Keratinocyte (primary cell): ENCODE data around the gene CCSER1. TPM values are rescaled to one million over a fixed set of nuclear protein-coding genes. Genes with fewer than 3 reads are reported as not detected.

Source experiments
- DNase-seq: peaks from one replicate; pipeline ENCODE4 v3.0.0-alpha.2; 2011; ENCODE audit warnings: low read depth, missing footprints, low spot score
- FAIRE-seq: peaks from 2 replicates; lab custom pipeline; 2011; peaks lifted over from hg19 to GRCh38; lab: Jason Lieb, UNC
- H2AFZ ChIP-seq: 2 replicates; pipeline ENCODE4 v1.6.0; 2012; ENCODE audit warnings: low read length, control low read depth, inconsistent platforms; ENCODE audit not compliant: control insufficient read depth
- H3K27ac ChIP-seq: 2 replicates; pipeline ENCODE4 v1.5.1; 2011; ENCODE audit warnings: low read length; ENCODE audit not compliant: control insufficient read depth, insufficient read depth
- H3K27me3 ChIP-seq: 3 replicates; pipeline ENCODE4 v1.6.0; 2011; ENCODE audit warnings: low read length; ENCODE audit not compliant: control insufficient read depth, insufficient read depth; ENCODE audit errors: extremely low read depth
- H3K36me3 ChIP-seq, 2 experiments: 2 replicates in 1 of 2; 3 replicates in 1 of 2; pipeline ENCODE4 v1.5.1; 2011; ENCODE audit warnings: low read length in 2 of 2, mild to moderate bottlenecking in 1 of 2; ENCODE audit not compliant: control insufficient read depth in 2 of 2, insufficient read depth in 2 of 2; ENCODE audit errors: extremely low read depth in 1 of 2
- H3K4me1 ChIP-seq: 3 replicates; pipeline ENCODE4 v1.5.1; 2011; ENCODE audit warnings: low read length; ENCODE audit not compliant: control insufficient read depth, insufficient read depth; ENCODE audit errors: extremely low read depth
- H3K4me2 ChIP-seq: 3 replicates; pipeline ENCODE4 v1.6.0; 2011; ENCODE audit warnings: low read depth, low read length; ENCODE audit not compliant: control insufficient read depth, insufficient read depth; ENCODE audit errors: extremely low read depth
- H3K4me3 ChIP-seq, 3 experiments: fragments of 200-600 bp in 1 of 3; sonication (generic) in 1 of 3; 2 replicates in 2 of 3; 3 replicates in 1 of 3; pipeline ENCODE4 v1.5.1; 2011 to 2016; ENCODE audit warnings: low read length in 3 of 3, mild to moderate bottlenecking in 3 of 3, control low read depth in 2 of 3, inconsistent platforms in 1 of 3, low read depth in 1 of 3, mixed read lengths in 1 of 3, mixed run types in 1 of 3, moderate library complexity in 1 of 3; ENCODE audit not compliant: control insufficient read depth in 2 of 3, insufficient read depth in 2 of 3; ENCODE audit errors: extremely low read depth in 1 of 3
- H3K79me2 ChIP-seq: 2 replicates; pipeline ENCODE4 v1.6.0; 2012; ENCODE audit warnings: low read length; ENCODE audit not compliant: control insufficient read depth, insufficient read depth
- H3K9ac ChIP-seq: 3 replicates; pipeline ENCODE4 v1.6.0; 2011; ENCODE audit warnings: low read length; ENCODE audit not compliant: control insufficient read depth, insufficient read depth; ENCODE audit errors: extremely low read depth
- H3K9me1 ChIP-seq: 3 replicates; pipeline ENCODE4 v1.6.0; 2011; ENCODE audit warnings: low read length; ENCODE audit not compliant: control insufficient read depth, insufficient read depth; ENCODE audit errors: extremely low read depth
- H3K9me3 ChIP-seq: 2 replicates; pipeline ENCODE4 v1.5.1; 2012; ENCODE audit warnings: low read depth, low read length; ENCODE audit not compliant: control insufficient read depth
- H4K20me1 ChIP-seq: 3 replicates; pipeline ENCODE4 v1.6.0; 2011; ENCODE audit warnings: low read length; ENCODE audit not compliant: control insufficient read depth, insufficient read depth; ENCODE audit errors: extremely low read depth
- CTCF ChIP-seq, 3 experiments: IDR thresholded peaks in 1 of 3; conservative IDR thresholded peaks in 1 of 3; optimal IDR thresholded peaks in 1 of 3; 2 replicates in 2 of 3; 3 replicates in 1 of 3; pipeline versions ENCODE3 to v1.5.1; 2011; ENCODE audit warnings: low read length in 3 of 3, mild to moderate bottlenecking in 3 of 3, moderate library complexity in 2 of 3, control low read depth in 1 of 3, inconsistent platforms in 1 of 3; ENCODE audit not compliant: insufficient read depth in 2 of 3; ENCODE audit errors: extremely low read depth in 1 of 3
- EZH2 ChIP-seq: IDR thresholded peaks from one replicate; pipeline ENCODE4 v1.6.1; 2012; ENCODE audit warnings: inconsistent platforms, mild to moderate bottlenecking, low read length, moderate library complexity
- dilution Hi-C: fragments of 300-500 bp; cut with MboI; formaldehyde crosslinking; loops from one replicate; pipeline ENCODE4 v1.7.0; 2020; ENCODE audit warnings: low sequenced_read_pairs; ENCODE audit not compliant: extremely low pct_ligation_motif_present
- polyA plus RNA-seq, 5 experiments: library from polyadenylated mRNA; depleted of rRNA in 3 of 5; stranded (reverse) in 3 of 5; stranded (forward) in 1 of 5; unstranded in 1 of 5; fragments of >200 nt; gene quantifications; 1 replicate in 1 of 5; 2 replicates in 3 of 5; 3 replicates in 1 of 5; pipeline versions ENCODE4 v1.2.1 to v1.2.3, GENCODE V29; 2011 to 2012; ENCODE audit warnings: missing spikeins in 2 of 5, low read depth in 1 of 5, low replicate concordance in 1 of 5

Gene CCSER1
- polyA plus RNA-seq, 1 donor (not counting 4 experiments of a cell fraction or from before 2014, with no cell fraction given) = 1.2 TPM

DNA sequence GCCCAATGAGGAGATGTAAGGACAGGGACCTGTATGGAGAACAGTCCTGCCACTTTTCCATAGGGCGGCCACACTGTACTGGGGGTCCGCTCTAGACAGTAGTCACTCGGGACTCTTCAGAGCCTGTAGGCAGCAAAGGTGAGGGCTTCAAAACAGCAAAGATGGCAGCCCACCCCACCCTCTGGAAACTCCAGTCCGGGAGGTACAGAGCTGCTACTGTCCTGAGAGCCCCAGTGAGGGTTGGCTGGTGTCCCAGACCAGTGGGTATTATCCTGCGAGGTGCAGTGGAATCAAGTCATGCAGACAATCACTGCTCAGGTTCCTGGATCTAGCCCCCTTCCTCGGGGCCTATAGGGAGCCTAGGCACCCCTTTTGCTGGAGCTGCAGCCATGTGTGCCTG lies 1392.0 kb downstream of the CCSER1 start:
- DNase-seq = no peak
- TF ChIP-seq CTCF (optimal IDR thresholded peaks at IDR 0.05 in 1 of 3, IDR thresholded peaks at IDR 0.05 in 1 of 3, conservative IDR thresholded peaks at IDR 0.05 in 1 of 3; ENCODE audit: extremely low read depth in 1 of 3, insufficient read depth in 2 of 3, low read length in 3 of 3) (no peak), EZH2 (no peak)
- no peaks in the 10 kb centered on the region for H3K9me3 ChIP-seq
- H3K27ac ChIP-seq = no peak overlapping the region
- H3K36me3 ChIP-seq = no peaks in the 10 kb centered on the region
- dilution Hi-C loops = no loop called here
- H3K4me3 ChIP-seq = no peak overlapping the region
- no peak overlapping the region for H3K9ac ChIP-seq
- H3K27me3 ChIP-seq = no peaks in the 10 kb centered on the region
- no peak for FAIRE-seq
- no peaks in the 10 kb centered on the region for H3K4me1 ChIP-seq
- no peaks in the 10 kb centered on the region for H4K20me1 ChIP-seq
- no peaks in the 10 kb centered on the region for H3K9me1 ChIP-seq
- no peak overlapping the region for H3K4me2 ChIP-seq
- H2AFZ ChIP-seq = no peak overlapping the region
- no peaks in the 10 kb centered on the region for H3K79me2 ChIP-seq

DNA sequence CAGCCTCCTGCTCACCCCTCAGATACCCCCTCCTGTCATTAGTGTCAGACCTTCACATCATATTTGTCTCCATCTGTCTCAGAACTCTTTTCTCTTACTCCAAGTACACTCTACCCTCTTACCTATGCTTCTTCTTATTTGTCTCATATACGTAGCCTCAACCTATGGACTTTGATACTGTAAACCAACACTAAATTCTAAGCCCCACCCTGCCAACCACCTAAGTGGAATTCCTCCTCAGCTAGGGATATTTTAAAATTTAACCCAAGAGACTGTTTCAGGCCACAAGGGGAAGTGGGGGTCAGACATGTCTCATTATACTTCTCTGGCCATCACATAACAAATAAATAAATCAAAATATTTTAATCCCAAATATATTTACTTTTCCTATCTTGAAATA lies 1398.4 kb downstream of the CCSER1 start:
- dilution Hi-C loops = no loop called here
- H3K9ac ChIP-seq = no peak overlapping the region
- no peak for TF ChIP-seq CTCF (optimal IDR thresholded peaks at IDR 0.05 in 1 of 3, IDR thresholded peaks at IDR 0.05 in 1 of 3, conservative IDR thresholded peaks at IDR 0.05 in 1 of 3; ENCODE audit: extremely low read depth in 1 of 3, insufficient read depth in 2 of 3, low read length in 3 of 3)
- TF ChIP-seq EZH2 = no peak

More for the DNA sequence above, 1398.4 kb downstream of the CCSER1 start:
- Histone ChIP-seq H3K4me3 (no peak overlapping the region), H3K27ac (no peak overlapping the region), H3K79me2 (no peaks in the 10 kb centered on the region), H2AFZ (no peak overlapping the region), H4K20me1 (no peaks in the 10 kb centered on the region), H3K9me3 (no peaks in the 10 kb centered on the region), H3K4me1 (no peaks in the 10 kb centered on the region), H3K36me3 (no peaks in the 10 kb centered on the region), H3K4me2 (no peak overlapping the region), H3K27me3 (no peaks in the 10 kb centered on the region), H3K9me1 (no peaks in the 10 kb centered on the region)
- FAIRE-seq (no peak), DNase-seq (no peak)
